ENCODE measurements around the gene APOL3. TPM values are rescaled to one million over a fixed set of nuclear protein-coding genes. Genes with fewer than 3 reads are reported as not detected.

The APOL3 gene
- total and polyA plus RNA-seq, 2 experiments from 2014 or later: 1.3 to 2.1 TPM

DNA sequence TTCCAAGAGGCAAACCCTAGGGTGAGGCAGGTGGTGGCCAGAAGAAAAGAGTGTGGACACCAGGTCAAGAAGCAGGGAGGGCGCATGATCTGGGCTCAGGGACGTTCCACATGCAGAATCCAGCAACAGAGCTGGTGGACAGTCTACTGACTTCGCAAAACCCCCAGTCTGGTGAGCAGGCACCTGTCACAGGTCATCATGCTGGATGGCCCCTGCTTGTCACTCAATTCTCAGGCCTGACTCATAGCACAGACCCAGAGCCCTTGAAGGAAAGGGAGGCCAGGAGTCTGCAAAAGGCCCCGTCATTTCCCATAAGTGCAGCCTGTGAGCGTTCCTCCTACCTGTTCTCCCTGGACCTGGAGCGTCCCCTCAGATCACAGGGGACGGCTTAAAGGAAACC is 22.9 kb upstream of the APOL3 start:
- H3K27ac ChIP-seq: no peak overlapping the region
- no peak overlapping the region for H2AFZ ChIP-seq
- no peaks in the 10 kb centered on the region for H3K36me3 ChIP-seq (replicated peaks; ENCODE audit: insufficient read depth, low read depth)
- no peak for TF ChIP-seq EZH2phosphoT487 (IDR thresholded peaks at IDR 0.05; ENCODE audit: low read depth, severe bottlenecking, unreplicated experiment)
- TF ChIP-seq, protein P1, sequence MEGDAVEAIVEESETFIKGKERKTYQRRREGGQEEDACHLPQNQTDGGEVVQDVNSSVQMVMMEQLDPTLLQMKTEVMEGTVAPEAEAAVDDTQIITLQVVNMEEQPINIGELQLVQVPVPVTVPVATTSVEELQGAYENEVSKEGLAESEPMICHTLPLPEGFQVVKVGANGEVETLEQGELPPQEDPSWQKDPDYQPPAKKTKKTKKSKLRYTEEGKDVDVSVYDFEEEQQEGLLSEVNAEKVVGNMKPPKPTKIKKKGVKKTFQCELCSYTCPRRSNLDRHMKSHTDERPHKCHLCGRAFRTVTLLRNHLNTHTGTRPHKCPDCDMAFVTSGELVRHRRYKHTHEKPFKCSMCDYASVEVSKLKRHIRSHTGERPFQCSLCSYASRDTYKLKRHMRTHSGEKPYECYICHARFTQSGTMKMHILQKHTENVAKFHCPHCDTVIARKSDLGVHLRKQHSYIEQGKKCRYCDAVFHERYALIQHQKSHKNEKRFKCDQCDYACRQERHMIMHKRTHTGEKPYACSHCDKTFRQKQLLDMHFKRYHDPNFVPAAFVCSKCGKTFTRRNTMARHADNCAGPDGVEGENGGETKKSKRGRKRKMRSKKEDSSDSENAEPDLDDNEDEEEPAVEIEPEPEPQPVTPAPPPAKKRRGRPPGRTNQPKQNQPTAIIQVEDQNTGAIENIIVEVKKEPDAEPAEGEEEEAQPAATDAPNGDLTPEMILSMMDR (IDR thresholded peaks at IDR 0.05; ENCODE audit: poor library complexity): no peak
- TF ChIP-seq EZH2 (IDR thresholded peaks at IDR 0.05; ENCODE audit: borderline replicate concordance): no peak
- H3K9me3 ChIP-seq (ENCODE audit: low read depth): no peaks in the 10 kb centered on the region
- H3K4me3 ChIP-seq: no peak overlapping the region
- H4K20me1 ChIP-seq (ENCODE audit: insufficient read depth, poor library complexity, severe bottlenecking): no peaks in the 10 kb centered on the region
- no peaks in the 10 kb centered on the region for H3K27me3 ChIP-seq
- WGBS (ENCODE audit: low lambda C conversion rate, missing lambda C conversion rate): 94% methylated on average over 7 of the region's 7 CpGs
- no peaks in the 10 kb centered on the region for H3K4me1 ChIP-seq (ENCODE audit: insufficient read depth)
- H3K9me2 ChIP-seq (replicated peaks; ENCODE audit: insufficient read depth): no peaks in the 10 kb centered on the region
- no peak for DNase-seq (ENCODE audit: low spot score)
- H3K79me2 ChIP-seq: no peaks in the 10 kb centered on the region
- no peak overlapping the region for H3K4me2 ChIP-seq

GRCh38 chr22:36182857-36183256 is 22.3 kb upstream of the APOL3 start:
- no peaks in the 10 kb centered on the region for H3K36me3 ChIP-seq (replicated peaks; ENCODE audit: insufficient read depth, low read depth)
- no peak overlapping the region for H3K4me3 ChIP-seq
- H3K79me2 ChIP-seq: no peaks in the 10 kb centered on the region
- no peaks in the 10 kb centered on the region for H3K27me3 ChIP-seq
- DNase-seq (ENCODE audit: low spot score): no peak
- no peak overlapping the region for H2AFZ ChIP-seq
- no peaks in the 10 kb centered on the region for H3K9me2 ChIP-seq (replicated peaks; ENCODE audit: insufficient read depth)
- TF ChIP-seq, protein P1 (IDR thresholded peaks at IDR 0.05; ENCODE audit: poor library complexity): no peak
- no peak for TF ChIP-seq EZH2 (IDR thresholded peaks at IDR 0.05; ENCODE audit: borderline replicate concordance)
- TF ChIP-seq EZH2phosphoT487 (IDR thresholded peaks at IDR 0.05; ENCODE audit: low read depth, severe bottlenecking, unreplicated experiment): no peak
- H3K9me3 ChIP-seq (ENCODE audit: low read depth): no peaks in the 10 kb centered on the region
- no peaks in the 10 kb centered on the region for H4K20me1 ChIP-seq (ENCODE audit: insufficient read depth, poor library complexity, severe bottlenecking)
- no peaks in the 10 kb centered on the region for H3K4me1 ChIP-seq (ENCODE audit: insufficient read depth)
- 92% methylated on average over 6 of the region's 6 CpGs for WGBS (ENCODE audit: low lambda C conversion rate, missing lambda C conversion rate)
- no peak overlapping the region for H3K27ac ChIP-seq
- H3K4me2 ChIP-seq: no peak overlapping the region

DNA sequence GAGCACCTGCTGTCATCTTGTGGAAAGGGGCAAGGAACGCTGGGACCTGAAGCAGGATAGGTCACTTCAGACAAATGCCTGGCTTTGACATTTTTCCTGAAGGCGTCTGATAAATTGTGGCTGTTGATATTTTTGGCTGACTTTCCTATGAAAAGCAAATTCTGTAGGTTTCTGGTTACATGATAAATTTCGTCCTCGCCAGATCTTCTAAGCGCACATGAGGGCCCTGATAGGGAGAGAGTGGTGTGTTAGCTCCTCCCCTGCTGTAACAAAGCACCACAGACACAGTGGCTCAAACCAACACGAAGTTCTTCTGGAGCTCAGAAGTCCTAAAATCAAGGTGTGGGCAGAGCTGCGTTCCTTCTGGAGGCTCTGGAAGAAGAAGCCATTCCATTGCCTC is 21.5 kb upstream of the APOL3 start:
- Histone ChIP-seq H3K4me3 (no peak overlapping the region), H3K27me3 (no peaks in the 10 kb centered on the region), H3K9me2 (replicated peaks; ENCODE audit: insufficient read depth) (no peaks in the 10 kb centered on the region), H3K4me2 (no peak overlapping the region), H3K27ac (no peak overlapping the region), H4K20me1 (ENCODE audit: insufficient read depth, poor library complexity, severe bottlenecking) (no peaks in the 10 kb centered on the region), H2AFZ (no peak overlapping the region), H3K9me3 (ENCODE audit: low read depth) (no peaks in the 10 kb centered on the region), H3K36me3 (replicated peaks; ENCODE audit: insufficient read depth, low read depth) (no peaks in the 10 kb centered on the region), H3K79me2 (no peaks in the 10 kb centered on the region), H3K4me1 (ENCODE audit: insufficient read depth) (no peaks in the 10 kb centered on the region)
- TF ChIP-seq EZH2phosphoT487 (IDR thresholded peaks at IDR 0.05; ENCODE audit: low read depth, severe bottlenecking, unreplicated experiment): no peak
- no peak for TF ChIP-seq EZH2 (IDR thresholded peaks at IDR 0.05; ENCODE audit: borderline replicate concordance)
- TF ChIP-seq, protein P1 (IDR thresholded peaks at IDR 0.05; ENCODE audit: poor library complexity): no peak
- 70% methylated on average over 7 of the region's 7 CpGs for WGBS (ENCODE audit: low lambda C conversion rate, missing lambda C conversion rate)
- DNase-seq (ENCODE audit: low spot score): no peak

DNA sequence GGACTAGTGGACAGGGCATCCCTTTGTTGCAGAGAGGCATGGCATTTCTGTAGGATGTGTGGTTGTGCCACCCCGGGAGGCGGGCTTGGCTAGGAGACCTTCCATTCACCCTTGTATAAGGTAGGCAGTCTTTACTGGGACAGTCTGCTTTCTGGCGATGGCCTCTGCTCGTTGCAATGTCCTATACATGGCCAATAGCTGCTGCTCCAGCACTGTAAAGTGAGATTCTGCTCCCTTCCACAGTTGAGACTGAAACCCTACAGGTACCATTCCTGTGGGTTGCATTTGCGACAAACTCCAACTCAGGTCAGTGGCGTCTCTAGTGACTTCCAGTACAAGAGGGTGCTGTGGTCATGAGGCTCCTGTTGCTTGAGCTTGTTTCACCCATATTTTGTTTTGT is 20.4 kb upstream of the APOL3 start:
- H3K9me2 ChIP-seq (replicated peaks; ENCODE audit: insufficient read depth): no peaks in the 10 kb centered on the region
- no peaks in the 10 kb centered on the region for H4K20me1 ChIP-seq (ENCODE audit: insufficient read depth, poor library complexity, severe bottlenecking)
- no peaks in the 10 kb centered on the region for H3K27me3 ChIP-seq
- no peaks in the 10 kb centered on the region for H3K36me3 ChIP-seq (replicated peaks; ENCODE audit: insufficient read depth, low read depth)
- H3K4me1 ChIP-seq (ENCODE audit: insufficient read depth): no peaks in the 10 kb centered on the region
- H3K27ac ChIP-seq: no peak overlapping the region
- H3K4me2 ChIP-seq: no peak overlapping the region
- H3K4me3 ChIP-seq: no peak overlapping the region
- WGBS (ENCODE audit: low lambda C conversion rate, missing lambda C conversion rate): 92% methylated on average over 6 of the region's 6 CpGs
- no peaks in the 10 kb centered on the region for H3K9me3 ChIP-seq (ENCODE audit: low read depth)
- TF ChIP-seq EZH2phosphoT487 (IDR thresholded peaks at IDR 0.05; ENCODE audit: low read depth, severe bottlenecking, unreplicated experiment) (no peak), EZH2 (IDR thresholded peaks at IDR 0.05; ENCODE audit: borderline replicate concordance) (no peak)
- TF ChIP-seq, protein P1 (IDR thresholded peaks at IDR 0.05; ENCODE audit: poor library complexity): no peak
- DNase-seq (ENCODE audit: low spot score): no peak
- H3K79me2 ChIP-seq: no peaks in the 10 kb centered on the region
- no peak overlapping the region for H2AFZ ChIP-seq

All from hepatocyte (in vitro differentiated cells).